Activated CD8-positive, alpha-beta memory T cell treated with anti-CD3 and anti-CD28 coated beads, Interleukin-2, amount 50 U/mL, for 24 hours (primary cell): ENCODE measurements around the gene DDX51.
"Not testable (repeated sequence)": the region's sequence is repeated elsewhere in the genome, so short reads cannot be mapped to it uniquely, and the experiment has no call there.

Experiments
- DNase-seq: peaks from one replicate; pipeline ENCODE4 v3.0.0-alpha.2; 2020; ENCODE audit errors: extremely low read depth

Gene DDX51

DNA sequence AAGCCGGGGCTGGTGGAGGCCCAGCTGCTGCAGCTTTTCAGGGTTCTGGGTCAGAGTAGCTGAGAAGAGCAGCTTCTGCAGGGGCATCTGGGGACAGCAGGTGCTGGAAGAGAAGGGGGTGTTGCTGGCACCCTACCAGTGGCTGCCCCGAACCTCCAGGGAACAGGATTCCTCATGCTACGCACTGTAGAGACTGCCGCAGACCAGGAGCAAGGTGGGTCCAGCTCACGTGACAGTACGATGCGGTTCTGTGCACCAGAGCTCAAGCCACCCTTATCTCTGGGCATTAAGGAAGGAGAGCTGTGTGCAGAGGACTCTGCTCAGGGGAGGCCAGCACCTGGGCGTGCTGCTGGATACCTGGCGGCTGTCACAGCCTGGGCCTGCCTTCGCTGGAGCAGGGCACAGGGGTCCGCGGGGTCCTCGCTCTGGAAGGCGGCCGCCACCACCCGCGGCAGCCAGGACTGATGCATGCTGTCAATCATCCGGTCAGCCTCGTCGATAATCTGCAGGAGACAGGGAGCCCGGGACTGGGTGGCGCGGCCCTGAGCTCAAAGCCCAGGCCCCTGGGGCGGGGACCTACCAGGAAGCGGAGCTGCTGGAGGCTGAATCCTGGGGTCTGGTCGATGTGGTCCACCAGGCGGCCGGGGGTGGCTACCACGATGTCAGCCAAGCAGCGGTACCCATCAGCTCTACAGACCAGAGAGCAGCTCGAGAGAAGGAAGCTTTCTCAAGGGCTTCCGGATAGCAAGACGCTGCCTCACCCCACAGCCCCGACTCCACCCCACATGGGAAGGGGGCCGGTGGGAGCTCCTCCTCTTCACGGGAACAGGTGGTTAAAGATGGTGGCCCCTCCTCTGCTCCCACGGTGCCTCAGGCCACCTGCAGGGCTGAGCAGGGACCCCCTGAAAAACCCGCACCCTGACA is 2.9 kb downstream of the DDX51 start:
- DNase-seq = no peak

DNA sequence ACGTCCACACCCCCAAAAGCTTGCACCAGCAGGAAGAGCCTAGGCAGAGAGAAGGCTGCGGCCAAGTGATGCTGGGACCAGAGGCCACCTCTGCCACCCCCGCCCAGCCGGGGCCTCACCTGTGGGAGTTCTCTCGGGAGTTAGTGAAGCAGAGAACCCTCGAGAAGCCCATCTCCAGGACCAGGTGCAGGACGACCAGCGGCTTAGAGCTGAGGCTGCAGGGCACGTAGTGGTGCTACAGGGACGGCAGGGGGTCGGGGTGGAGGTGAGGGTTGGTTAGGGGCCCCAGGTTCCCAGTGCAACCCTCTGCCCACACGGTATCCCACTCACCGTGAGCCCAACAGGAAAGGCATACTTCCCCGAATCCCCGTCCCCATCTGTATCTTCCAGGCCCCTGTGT is 3.6 kb downstream of the DDX51 start:
- no peak for DNase-seq

DNA sequence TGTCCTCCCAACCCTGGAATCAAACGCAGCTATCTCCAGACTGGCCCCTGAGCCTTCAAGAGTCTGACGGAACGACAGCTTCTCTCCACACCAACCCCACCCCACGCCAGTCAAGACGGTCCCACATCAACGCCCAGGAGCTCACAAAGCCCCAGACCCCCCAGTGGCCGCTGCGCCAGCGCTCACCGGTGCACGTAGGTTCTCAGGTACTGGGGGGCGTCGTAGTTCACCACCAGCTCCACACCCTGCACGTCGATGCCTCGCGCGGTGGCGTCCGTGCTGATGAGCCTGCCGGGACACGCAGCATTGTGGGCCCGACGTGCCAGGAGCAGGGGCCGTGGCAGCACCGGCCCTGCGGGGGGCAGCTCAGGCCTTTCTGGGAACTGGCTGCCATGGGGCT is 4.2 kb downstream of the DDX51 start:
- DNase-seq = no peak

DNA sequence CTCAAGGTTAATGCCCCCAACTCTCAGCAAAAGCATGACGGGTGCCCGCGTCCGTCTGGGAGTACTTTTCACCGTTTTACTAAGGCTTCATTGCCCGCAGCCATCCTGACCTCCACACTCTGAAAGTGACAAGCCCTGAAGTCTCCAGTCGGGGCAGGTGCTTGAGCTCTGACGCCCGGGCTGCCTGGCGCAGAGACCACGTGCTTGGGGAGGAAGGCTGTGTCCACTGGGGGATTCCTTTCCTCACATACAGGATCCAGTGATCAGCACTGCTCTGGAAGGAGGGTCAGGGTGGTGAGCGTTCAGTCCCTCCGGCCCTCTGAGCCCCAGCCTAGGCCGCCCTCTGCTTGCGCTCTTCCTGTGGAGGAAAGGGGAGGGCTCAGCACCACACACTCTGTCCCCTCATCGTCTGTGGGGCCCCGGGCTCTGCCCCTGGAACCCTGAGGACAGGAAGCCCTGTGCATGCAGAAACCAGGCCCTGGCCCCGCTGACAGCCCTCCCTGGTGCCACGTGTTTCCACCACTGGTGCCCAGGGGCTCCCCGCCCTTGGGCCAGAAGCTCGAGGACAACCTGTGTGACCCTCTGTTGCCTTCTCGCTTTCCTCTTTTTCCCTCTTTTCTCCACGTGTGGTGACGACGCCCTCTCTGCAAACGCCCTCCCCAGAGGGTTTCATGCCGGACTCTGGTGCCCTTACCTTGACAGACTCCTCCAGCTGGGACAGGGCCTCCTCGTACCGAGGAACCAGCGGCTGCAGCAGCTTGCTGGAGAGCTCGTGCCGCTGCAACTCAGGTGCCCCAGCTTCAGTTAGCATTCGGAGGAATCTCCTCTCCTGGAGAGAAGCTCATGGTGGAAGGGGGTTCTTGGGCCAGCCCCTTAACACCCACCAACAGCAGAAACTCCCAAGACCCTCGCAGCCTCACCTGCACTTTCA is 4.9 kb downstream of the DDX51 start:
- no peak for DNase-seq

DNA sequence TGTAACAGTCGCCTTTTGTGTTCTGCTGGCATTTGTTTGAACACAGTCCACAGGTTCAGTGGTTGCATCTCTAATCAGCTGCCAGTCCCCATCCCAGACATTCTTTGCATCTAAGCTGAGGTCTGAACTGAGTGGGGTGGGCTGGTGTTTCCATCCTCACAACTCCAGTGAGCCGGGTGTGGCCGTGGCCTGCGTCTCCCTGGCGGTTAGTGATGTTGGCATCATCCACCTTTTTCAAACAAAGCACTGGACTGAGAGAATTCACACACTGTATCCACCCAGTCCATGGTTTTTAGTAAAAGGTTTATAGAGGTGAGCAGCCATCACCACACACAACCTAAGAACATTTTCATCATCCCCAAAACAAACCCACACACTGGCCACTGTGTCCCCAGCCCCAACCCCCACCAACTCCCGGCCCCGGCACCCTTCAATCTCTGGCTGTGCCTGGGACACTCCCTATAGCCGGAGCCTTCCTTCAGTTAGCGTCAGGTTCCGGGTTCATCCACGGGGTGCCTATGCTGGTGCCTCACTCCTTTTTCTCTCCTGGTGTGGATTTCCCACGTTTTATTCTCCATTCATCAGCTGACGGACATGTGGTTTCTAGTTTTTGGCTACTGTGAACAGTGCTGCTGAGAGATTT is 6.5 kb downstream of the DDX51 start:
- no peak for DNase-seq

DNA sequence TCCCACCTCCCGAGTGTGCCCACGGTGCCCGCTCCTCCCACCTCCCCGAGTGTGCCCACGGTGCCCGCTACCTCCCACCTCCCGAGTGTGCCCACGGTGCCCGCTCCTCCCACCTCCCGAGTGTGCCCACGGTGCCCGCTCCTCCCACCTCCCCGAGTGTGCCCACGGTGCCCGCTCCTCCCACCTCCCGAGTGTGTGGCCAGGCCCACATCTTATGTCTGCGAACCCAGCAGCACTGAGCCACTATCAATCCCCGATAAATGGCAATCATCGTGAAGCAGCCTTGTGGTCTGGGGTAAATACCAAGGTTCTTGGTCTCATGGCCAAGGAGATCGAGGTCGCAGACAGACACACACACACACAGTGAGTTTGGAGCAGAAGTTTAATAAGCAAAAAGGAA is 7.9 kb downstream of the DDX51 start:
- not testable (repeated sequence) for DNase-seq

DNA sequence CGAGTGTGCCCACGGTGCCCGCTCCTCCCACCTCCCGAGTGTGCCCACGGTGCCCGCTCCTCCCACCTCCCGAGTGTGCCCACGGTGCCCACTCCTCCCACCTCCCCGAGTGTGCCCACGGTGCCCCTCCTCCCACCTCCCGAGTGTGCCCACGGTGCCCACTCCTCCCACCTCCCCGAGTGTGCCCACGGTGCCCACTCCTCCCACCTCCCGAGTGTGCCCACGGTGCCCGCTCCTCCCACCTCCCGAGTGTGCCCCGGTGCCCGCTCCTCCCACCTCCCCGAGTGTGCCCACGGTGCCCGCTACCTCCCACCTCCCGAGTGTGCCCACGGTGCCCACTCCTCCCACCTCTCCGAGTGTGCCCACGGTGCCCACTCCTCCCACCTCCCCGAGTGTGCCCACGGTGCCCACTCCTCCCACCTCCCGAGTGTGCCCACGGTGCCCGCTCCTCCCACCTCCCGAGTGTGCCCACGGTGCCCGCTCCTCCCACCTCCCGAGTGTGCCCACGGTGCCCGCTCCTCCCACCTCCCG is 9.4 kb downstream of the DDX51 start:
- DNase-seq = not testable (repeated sequence)

DNA sequence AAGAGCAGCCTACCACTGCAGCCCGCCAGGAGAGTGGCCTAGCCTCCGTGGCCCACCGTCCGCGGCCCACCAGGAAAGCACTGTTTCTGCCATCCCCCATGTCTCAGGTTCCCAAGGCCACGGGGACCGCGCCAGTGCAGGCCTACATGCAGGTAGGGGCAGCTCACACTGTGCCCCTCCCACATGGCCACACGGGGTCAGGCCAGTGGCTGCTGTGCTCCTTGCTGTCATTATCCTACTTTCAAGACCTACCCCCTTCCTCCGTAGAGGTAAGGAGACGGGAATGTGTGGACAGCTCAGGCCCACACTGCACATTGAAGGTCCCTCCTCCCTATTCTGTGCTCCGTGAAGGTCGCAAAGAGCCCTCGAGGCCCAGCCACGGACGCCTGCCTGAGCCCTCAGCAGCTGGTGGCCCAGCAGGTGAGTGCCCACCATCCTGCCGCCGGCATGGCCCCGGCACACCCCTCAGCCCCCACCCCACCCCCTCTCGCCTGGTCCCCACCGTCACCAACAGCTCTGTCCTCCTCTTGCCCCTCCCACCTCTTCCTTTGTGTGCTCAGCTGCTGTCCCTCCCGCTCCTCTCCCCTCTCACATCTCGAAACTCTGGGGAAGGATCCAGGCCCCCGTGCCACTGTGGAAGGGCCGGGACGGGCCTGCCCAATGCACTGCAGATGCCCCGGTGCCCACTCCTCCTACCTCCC is 10.0 kb downstream of the DDX51 start:
- DNase-seq = no peak

DNA sequence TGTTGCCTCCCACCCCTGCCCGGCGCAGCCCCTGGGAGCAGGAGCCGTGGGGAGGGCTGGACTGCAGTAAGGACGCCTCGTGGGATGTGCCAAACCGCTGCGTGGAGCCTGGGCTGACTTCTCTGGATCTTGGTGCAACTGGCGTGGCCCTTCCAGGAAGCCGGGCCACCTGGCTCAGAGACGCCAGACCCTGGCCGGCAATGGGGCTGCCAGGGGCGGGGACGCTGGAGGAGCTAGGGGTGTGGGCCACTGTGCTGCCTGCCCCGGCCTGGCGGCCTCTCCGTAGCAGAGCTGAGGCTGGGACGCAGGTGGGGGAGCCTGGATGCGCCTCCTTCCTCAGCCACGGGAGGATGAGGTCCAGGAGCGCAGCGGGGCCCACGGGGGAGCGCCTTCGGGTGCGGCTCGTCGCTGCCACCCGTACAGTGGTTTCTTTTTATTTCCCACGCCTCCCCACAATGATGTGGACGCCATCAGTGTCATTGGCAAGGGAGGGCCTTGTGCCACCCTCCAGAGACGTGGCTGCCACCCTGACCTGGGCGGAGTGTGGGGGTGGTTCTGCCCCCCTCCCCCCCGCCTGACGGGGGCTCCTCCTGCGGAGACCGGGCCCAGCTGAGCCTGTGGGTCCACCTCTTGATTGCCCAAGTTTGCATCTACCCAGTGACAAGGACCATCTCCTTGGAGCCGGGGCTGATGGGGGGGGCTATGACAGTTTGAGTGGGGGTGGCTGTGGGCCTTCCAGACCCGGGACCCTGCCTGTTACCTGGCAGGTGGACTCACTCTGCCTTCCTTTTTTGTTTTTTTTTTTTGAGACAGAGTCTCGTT is 11.3 kb downstream of the DDX51 start:
- no peak for DNase-seq

DNA sequence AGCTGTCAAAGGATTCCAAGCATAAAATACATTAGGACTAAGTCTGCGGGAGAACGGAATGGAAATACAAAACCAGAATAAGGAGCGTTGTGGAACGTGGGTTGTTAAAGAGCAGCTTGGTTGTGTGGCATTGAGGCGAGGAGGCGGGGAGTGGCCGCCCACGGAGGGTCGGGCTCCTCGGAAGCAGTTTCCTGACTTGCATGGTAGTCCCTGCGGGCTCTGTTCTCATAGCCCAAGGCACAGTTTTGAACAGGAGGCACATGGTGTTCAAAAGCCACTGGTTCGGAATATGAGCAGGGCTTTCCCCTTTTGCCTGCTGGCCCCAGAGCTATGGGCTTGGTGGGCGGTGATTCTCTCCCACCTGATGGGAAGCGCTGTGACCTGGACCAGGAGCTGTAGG is 12.2 kb downstream of the DDX51 start:
- no peak for DNase-seq

DNA sequence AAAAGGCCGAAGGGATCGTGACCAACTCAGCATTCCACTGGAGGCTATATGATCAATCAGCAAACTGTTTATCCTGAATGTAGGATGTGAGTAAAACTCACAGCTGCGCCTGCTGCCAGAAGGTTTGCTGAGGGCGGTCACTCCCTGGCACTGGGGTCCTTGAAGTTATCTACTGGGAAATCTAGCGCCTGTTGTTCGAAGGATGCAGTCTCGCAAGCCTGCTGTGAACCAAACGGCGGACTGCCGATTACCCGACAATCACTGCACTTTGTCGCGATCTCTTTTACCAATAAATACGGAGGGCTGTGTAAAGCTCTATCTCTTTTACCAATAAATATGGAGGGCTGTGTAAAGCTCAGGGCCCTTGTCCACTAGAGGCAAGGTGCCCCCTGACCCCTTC is 12.9 kb downstream of the DDX51 start:
- DNase-seq = no peak

DNA sequence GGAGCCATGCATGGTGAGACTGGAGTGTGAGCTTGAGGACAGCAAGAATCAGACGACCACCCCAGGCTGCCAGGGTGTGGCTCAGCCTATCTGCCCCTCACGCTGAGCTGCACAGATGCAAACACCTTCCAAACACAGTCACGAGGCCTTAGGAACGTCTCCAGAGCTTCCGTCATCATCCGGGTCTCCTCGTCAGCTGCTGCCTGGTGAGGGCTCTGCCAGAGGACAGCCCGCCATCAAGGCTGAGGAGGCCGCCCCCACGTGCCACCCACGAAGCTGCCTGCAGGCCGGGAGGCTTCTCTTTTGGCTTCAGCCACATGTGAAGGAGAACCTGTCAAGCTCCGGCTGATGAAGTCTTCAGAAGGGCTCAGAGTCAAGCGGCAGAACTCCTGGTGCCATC is 13.4 kb downstream of the DDX51 start:
- DNase-seq = no peak

DNA sequence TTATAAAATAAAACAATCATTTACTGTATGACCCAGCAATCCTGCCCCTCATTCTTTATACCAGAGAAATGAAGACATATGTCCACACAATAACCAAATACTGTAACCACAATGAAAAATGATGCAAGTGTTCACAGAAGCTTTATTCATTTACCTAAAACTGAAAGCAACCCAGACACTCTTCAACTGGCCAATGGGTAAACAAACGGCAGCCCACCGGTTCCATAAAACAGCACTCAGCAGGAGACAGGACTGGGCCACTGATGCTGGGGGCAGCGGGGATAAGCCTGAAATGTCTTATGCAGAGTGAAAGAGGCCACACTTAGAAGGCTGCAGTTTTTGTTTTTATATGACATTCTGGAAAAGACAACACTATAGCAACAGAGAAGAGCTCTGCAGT is 15.1 kb downstream of the DDX51 start:
- no peak for DNase-seq

DNA sequence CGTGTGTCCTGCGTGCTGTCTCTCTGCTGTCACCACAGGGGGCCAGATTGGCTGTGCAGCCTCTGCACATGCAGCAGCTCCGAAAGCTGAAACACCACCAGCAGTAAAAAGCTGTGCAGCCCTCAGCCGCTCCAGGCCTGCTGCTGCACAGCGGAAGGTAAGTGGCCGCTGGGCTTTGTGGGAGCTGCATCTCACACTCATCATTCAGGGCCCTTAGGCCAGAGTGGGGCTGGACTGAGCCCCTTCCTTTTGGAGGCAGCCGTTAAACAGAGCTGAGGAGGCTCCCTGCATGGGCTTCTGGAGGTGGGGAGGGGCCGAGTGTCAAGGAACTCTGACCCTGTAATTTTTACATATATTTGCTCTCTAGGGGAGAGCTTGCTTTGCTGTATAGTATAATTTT is 17.1 kb downstream of the DDX51 start:
- DNase-seq = no peak

DNA sequence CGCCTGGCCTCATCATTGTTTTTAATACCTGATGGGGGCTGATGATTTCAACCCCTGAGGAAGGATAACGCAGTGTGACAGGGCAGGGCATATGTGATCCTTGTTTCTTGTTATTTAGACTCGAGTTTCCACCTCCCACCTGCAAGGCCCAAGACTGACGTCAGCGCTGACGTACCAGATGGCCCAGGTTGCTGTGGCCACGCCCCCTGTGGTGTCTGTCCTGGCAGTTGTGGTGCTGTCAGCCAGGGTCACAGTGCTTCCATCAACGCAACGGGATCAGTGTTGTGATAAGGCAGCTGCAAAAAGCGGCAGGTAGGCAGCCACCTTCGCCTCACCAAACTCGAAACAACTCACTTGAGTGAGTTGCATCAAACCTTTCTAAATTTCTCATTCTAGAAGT is 18.4 kb downstream of the DDX51 start:
- no peak for DNase-seq

DNA sequence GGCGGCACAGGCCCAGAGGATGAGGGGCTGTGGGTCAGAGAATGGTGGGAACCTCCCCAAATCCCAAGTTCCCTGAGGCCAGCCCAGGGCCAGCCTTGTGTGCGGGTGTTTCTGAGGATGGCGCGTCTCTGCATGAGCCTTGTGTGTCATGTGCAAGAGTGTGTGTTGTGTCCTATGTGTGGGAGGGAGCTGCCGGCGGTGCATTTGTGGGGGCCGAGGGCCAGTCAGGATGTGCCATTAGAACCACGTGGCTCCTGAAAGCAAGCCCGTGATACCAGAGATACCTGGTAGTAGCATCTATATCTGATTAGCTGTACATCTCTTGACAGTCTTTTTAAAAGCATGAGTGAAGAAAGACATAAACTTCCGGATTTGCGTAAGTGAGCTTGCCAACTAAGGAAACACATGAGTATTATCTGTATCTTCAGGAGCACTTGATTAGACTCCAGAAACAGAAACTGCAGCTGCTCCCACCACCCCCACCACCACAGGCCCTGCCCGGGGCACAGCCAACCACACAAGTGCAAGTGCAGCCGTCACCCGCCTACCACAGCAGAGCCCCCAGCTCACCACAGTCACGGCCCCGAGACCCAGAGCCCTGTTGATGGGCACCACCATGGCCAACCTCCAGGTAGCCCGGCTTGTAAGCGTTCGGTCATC is 19.2 kb downstream of the DDX51 start:
- no peak for DNase-seq

DNA sequence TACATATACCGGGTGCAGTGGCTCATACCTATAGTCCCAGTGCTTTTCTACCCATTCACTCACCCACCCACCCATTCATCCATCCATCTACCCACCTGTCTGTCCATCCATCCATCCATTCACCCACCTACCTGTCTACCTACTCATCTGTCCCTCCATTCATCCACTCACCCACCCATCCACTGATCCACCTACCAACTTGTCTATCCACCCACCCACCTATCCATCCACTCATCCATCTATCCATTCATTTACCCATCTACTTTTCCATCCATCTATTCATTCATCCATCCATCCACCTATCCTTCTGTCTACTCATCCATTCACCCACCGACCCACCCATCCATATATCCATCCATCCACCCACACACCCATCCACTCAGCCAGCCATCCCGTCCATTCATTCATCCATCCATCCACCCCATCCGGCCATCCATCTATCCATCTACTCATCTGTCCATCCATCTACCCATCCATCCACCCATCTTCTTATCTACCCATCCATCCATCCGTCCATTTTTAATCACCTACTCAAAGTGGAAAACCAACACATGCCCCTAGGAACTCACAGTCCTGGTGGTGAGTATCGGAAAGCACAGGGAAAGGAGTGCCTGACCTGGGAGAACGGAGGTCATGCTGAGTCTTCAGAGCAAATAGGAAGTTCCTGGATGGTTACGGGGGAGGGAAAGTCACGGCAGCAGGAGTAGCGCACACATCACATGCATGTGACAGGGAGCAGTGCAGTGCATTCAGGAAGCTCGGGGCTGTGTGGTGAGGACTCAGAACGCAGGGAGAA is 20.0 kb downstream of the DDX51 start:
- no peak for DNase-seq

DNA sequence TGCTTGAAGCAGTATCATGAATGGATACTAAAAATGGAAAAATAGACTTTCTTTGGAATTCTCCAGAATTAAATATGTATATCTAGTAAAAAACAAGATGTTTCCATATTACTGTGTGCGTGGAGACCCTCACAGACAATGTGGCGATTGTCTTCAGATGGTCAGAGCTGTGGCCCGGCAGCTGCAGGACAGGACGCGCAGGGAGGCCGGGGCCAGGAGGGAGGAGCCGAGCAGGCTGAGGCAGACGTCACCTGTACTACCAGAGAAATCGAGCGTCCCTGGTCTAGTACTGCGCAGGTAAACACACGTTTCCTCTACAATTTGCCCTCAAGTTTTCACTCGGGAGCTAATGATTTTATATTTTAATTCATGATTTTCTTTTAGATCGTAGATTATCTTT is 22.8 kb downstream of the DDX51 start:
- no peak for DNase-seq

DNA sequence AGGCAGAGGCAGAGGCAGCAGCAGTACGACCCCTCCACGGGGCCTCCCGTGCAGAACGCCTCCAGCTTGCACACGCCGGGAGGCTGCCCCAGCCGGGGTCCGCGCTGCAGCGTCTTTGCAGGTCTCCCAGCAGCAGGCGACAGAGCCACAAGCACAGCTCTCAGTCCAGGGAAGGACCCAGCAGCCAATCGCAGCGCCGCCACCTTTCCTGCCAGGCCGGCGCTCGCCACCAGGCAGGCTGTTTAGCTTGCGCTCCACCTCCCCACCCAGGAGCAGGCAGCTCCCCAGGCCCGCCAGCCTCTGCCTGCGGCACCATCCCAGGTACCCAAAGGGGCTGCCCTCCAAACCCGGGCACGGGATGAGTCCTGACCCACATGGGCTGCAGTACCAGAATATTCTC is 25.2 kb downstream of the DDX51 start:
- no peak for DNase-seq
